Measurements from ENCODE around the gene CSMD2.

Gene CSMD2

DNA sequence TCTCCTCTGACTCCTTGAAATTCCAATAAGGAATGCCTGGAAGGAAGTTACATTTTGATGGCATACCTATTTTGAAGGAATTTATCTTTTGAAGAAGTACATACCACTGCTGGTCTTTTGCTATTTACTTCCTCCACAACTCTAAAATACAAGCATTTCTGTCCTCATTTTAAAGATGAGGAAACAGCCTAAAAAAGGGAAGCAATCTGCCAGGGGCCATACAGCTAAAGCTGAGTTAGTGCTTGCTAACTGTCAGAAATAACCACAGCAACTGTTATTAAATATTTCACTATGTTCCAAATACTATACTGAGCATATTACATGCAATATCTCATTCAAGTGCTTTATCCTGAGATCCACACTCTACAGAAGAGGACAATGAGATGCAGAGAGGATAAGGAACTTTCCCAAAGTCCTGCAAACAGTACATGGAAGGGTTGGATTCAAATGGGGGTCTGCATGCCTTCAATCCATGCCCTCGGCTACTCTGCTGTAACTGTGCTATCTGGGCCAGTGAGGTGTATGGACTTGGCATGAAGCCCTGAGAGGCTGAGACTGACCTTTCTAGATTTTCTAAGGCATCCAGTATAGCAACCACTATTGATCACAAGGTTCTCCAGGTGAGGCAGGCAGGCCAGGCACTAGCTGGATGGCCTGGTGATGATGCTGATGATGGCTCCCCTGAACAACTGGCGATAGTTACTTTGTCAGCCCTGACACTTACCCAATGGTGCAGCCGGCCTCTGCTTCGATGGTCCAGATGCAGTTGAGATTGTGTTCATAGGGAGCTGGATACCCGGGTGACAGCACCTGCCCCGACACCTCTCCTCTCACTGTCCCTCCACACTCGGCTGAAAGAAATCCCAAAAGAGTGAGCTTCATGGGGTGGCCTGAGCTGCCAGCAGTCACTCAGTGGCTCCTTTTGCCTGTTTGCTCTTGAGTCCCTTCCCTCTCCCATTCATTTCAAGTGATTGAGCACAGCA, 472.5 kb downstream of the CSMD2 start:
- TF ChIP-seq ISL1 (CRISPR knock-in tag; IDR thresholded peaks at IDR 0.05) (no peak), OSR1 (CRISPR knock-in tag; IDR thresholded peaks at IDR 0.05) (no peak), ZNF70 (CRISPR knock-in tag; IDR thresholded peaks at IDR 0.05) (no peak), ZNF565 (CRISPR knock-in tag; conservative IDR thresholded peaks at IDR 0.05; ENCODE audit: low read depth) (no peak), BACH2 (CRISPR knock-in tag; IDR thresholded peaks at IDR 0.05; ENCODE audit: borderline replicate concordance) (no peak), ZC3H10 (CRISPR knock-in tag; IDR thresholded peaks at IDR 0.05) (no peak), POU6F1 (CRISPR knock-in tag; IDR thresholded peaks at IDR 0.05; ENCODE audit: borderline replicate concordance, low read depth) (no peak), ZNF8 (CRISPR knock-in tag; IDR thresholded peaks at IDR 0.05) (no peak), ZFP3 (CRISPR knock-in tag; IDR thresholded peaks at IDR 0.05) (no peak), PPARA (CRISPR knock-in tag; IDR thresholded peaks at IDR 0.05; ENCODE audit: borderline replicate concordance) (no peak), RARB (CRISPR knock-in tag; IDR thresholded peaks at IDR 0.05) (no peak), ESRRG (CRISPR knock-in tag; IDR thresholded peaks at IDR 0.05) (no peak), CSRNP3 (CRISPR knock-in tag; IDR thresholded peaks at IDR 0.05) (no peak), CSDC2 (CRISPR knock-in tag; IDR thresholded peaks at IDR 0.05) (no peak), TCF4 (CRISPR knock-in tag; IDR thresholded peaks at IDR 0.05; ENCODE audit: borderline replicate concordance) (no peak), TOX (CRISPR knock-in tag; IDR thresholded peaks at IDR 0.05; ENCODE audit: borderline replicate concordance) (no peak)
- TF ChIP-seq, protein P1, sequence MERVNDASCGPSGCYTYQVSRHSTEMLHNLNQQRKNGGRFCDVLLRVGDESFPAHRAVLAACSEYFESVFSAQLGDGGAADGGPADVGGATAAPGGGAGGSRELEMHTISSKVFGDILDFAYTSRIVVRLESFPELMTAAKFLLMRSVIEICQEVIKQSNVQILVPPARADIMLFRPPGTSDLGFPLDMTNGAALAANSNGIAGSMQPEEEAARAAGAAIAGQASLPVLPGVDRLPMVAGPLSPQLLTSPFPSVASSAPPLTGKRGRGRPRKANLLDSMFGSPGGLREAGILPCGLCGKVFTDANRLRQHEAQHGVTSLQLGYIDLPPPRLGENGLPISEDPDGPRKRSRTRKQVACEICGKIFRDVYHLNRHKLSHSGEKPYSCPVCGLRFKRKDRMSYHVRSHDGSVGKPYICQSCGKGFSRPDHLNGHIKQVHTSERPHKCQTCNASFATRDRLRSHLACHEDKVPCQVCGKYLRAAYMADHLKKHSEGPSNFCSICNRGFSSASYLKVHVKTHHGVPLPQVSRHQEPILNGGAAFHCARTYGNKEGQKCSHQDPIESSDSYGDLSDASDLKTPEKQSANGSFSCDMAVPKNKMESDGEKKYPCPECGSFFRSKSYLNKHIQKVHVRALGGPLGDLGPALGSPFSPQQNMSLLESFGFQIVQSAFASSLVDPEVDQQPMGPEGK (CRISPR knock-in tag; IDR thresholded peaks at IDR 0.05; ENCODE audit: borderline replicate concordance): no peak
- TF ChIP-seq, protein P2, sequence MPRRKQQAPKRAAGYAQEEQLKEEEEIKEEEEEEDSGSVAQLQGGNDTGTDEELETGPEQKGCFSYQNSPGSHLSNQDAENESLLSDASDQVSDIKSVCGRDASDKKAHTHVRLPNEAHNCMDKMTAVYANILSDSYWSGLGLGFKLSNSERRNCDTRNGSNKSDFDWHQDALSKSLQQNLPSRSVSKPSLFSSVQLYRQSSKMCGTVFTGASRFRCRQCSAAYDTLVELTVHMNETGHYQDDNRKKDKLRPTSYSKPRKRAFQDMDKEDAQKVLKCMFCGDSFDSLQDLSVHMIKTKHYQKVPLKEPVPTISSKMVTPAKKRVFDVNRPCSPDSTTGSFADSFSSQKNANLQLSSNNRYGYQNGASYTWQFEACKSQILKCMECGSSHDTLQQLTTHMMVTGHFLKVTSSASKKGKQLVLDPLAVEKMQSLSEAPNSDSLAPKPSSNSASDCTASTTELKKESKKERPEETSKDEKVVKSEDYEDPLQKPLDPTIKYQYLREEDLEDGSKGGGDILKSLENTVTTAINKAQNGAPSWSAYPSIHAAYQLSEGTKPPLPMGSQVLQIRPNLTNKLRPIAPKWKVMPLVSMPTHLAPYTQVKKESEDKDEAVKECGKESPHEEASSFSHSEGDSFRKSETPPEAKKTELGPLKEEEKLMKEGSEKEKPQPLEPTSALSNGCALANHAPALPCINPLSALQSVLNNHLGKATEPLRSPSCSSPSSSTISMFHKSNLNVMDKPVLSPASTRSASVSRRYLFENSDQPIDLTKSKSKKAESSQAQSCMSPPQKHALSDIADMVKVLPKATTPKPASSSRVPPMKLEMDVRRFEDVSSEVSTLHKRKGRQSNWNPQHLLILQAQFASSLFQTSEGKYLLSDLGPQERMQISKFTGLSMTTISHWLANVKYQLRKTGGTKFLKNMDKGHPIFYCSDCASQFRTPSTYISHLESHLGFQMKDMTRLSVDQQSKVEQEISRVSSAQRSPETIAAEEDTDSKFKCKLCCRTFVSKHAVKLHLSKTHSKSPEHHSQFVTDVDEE (CRISPR knock-in tag; IDR thresholded peaks at IDR 0.05): no peak
- no peak for ATAC-seq

- ATAC-seq: no peak
- TF ChIP-seq ZNF565 (CRISPR knock-in tag; conservative IDR thresholded peaks at IDR 0.05; ENCODE audit: low read depth) (no peak), PPARA (CRISPR knock-in tag; IDR thresholded peaks at IDR 0.05; ENCODE audit: borderline replicate concordance) (no peak), ZNF8 (CRISPR knock-in tag; IDR thresholded peaks at IDR 0.05) (no peak), BACH2 (CRISPR knock-in tag; IDR thresholded peaks at IDR 0.05; ENCODE audit: borderline replicate concordance) (no peak), ZFP3 (CRISPR knock-in tag; IDR thresholded peaks at IDR 0.05) (no peak), ZC3H10 (CRISPR knock-in tag; IDR thresholded peaks at IDR 0.05) (no peak)
- TF ChIP-seq, protein P2 (CRISPR knock-in tag; IDR thresholded peaks at IDR 0.05): no peak
Measured at GRCh38 chr1:33687000-33687399, 478.0 kb downstream of the CSMD2 start.

All from SK-N-SH treated with all-trans-retinoic acid at 6 μM for 48 hours (cell line).